Activated CD8-positive, alpha-beta T cell treated with anti-CD3 and anti-CD28 coated beads, Interleukin-2, amount 10 ng/mL, durations not matched to agents 7 days and 5 days (primary cell): ENCODE results near the gene CACNA2D3. TPM values are rescaled to one million over a fixed set of nuclear protein-coding genes. Genes with fewer than 3 reads are reported as not detected.

Experiments used
- ATAC-seq: fragments of 150-1000 bp; cut with Tn5 transposase; one replicate; pipeline ENCODE4 v1.10.0; 2021; ENCODE audit warnings: moderate library complexity
- CTCF ChIA-PET: fragments of 350-600 bp; sonication (Branson Sonifier 250); formaldehyde crosslinking; loops from one replicate; lab custom pipeline; 2021; ENCODE audit warnings: antibody characterized with exemption; lab: Charles Lee
- POLR2A ChIA-PET: fragments of 350-600 bp; sonication (Branson Sonifier 250); formaldehyde crosslinking; loops from one replicate; lab custom pipeline; 2021; ENCODE audit warnings: antibody characterized with exemption; lab: Charles Lee
- DNase-seq: peaks from one replicate; pipeline ENCODE4 v3.0.0-alpha.2; 2020
- H3K27ac Mint-ChIP-seq: one replicate; pipeline ENCODE4 v1.8.0; 2021; ENCODE audit warnings: mild to moderate bottlenecking, mixed read lengths
- H3K27me3 Mint-ChIP-seq: one replicate; pipeline ENCODE4 v1.8.0; 2021; ENCODE audit warnings: low read depth, mixed read lengths
- H3K36me3 Mint-ChIP-seq: one replicate; pipeline ENCODE4 v1.8.0; 2021; ENCODE audit warnings: low read depth, mixed read lengths
- H3K4me1 Mint-ChIP-seq: one replicate; pipeline ENCODE4 v1.8.0; 2021; ENCODE audit warnings: low read depth, mixed read lengths
- H3K4me3 Mint-ChIP-seq: one replicate; pipeline ENCODE4 v1.8.0; 2021; ENCODE audit warnings: mild to moderate bottlenecking, mixed read lengths
- H3K9me3 Mint-ChIP-seq: one replicate; pipeline ENCODE4 v1.8.0; 2022; ENCODE audit warnings: mixed read lengths; ENCODE audit not compliant: insufficient read depth
- total RNA-seq, 2 experiments: library from RNA; stranded (reverse); gene quantifications; one replicate each; pipeline ENCODE4 v1.2.3, GENCODE V29; 2021

The CACNA2D3 gene
- total RNA-seq, 2 experiments from 2014 or later: not detected

DNA sequence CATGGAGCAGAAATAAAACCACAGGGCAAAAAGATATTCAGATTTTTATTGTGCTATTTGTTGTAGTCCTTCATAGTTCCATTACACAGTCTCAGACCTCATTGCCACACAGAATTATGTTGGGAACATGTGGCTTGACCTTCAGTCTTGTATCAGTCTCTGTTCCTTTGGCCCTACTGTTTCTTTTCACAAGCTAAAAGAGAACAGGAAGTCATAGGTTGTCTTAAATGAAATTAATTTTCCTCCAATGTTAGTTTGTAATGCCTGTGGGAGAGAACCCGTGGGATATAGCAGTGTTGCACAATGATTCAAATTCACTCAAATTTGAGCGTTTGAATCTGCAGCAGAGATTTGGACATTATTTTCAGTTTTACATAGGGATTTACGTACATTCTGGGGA lies 445.6 kb downstream of the CACNA2D3 start:
- no peaks in the 10 kb centered on the region for H3K4me1 Mint-ChIP-seq
- H3K27me3 Mint-ChIP-seq: no peaks in the 10 kb centered on the region
- ATAC-seq: no peak
- no peak for DNase-seq
- no peak overlapping the region for H3K27ac Mint-ChIP-seq
- ChIA-PET POLR2A (no interaction called here), CTCF (no interaction called here)
- no peak overlapping the region for H3K4me3 Mint-ChIP-seq
- no peaks in the 10 kb centered on the region for H3K36me3 Mint-ChIP-seq
- H3K9me3 Mint-ChIP-seq: no peaks in the 10 kb centered on the region

DNA sequence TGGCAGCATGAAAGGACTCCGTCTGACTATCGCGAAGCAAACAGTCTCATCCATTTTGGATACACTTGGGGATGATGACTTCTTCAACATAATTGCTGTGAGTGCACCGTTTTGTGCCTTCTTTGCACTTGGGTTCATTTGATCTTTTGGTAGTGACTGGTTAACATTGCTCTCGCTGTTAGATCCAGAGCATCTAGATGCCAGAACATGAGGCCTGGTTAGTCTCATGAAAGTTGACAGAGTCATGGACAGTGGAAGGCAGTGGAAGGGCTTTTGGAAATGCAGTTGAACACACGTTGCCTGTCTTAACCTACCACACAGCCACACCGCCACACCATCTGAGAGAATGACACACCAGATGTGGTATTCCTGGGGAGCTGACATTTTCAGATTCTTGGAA lies 447.7 kb downstream of the CACNA2D3 start:
- no peak for ATAC-seq

DNA sequence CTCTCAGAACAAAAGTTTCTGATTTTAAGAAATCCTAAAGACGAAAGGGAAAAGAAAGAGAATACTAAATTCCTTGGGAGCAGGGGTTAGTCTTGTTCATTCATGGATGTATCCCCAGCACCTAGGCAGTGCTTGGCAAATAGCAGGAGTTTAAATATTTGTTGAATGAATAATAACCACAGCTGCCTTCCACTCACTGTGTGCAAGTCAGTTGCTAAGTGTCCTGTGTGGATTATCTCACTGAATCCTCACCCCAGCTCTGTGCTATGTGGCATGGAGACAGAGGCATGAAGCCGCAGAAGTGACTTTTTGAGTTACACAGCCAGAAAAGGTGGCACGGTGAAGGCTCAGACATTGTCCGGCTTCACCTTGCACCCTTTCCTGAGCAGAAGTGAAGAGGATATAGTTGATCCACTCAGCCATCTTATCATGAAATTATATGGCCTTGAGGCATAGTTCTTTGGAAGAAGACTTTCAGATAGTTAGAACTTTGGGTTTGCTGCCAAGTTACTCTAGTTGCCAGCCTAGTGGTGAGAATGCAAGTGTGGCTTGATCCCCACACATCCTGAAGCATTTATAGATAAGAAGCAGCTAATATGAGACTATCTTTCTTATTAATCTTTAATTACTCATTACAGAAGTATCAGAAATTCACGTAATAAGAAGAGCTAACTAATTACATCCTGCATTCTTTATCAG lies 450.0 kb downstream of the CACNA2D3 start:
- Mint-ChIP-seq H3K4me3 (no peak overlapping the region), H3K27ac (no peak overlapping the region)

More for the DNA sequence above, 447.7 kb downstream of the CACNA2D3 start:
- Mint-ChIP-seq H3K36me3 (no peaks in the 10 kb centered on the region), H3K4me3 (no peak overlapping the region), H3K9me3 (no peaks in the 10 kb centered on the region), H3K27ac (no peak overlapping the region), H3K27me3 (no peaks in the 10 kb centered on the region), H3K4me1 (no peaks in the 10 kb centered on the region)
- DNase-seq: no peak
- CTCF ChIA-PET: no interaction called here
- POLR2A ChIA-PET: no interaction called here

DNA sequence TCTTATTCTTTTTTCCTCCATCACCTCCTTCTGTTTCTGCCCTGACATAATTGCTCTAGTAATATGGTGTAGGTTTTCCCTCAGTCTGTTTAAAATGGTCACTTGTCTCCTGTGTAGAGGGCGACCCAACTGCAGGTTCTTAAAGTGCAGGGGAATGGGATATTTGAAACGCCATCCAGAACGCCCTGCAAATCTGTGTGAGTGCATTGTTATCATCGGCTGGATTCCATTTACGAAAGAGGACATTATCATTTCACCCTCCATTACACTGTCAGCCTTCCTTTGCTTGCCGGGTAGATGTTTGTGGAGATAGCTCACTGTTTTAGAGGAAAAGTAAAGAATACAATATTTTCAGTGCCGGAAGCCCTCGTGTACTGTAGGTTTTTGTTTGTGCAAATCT lies 451.5 kb downstream of the CACNA2D3 start:
- no peak overlapping the region for H3K27ac Mint-ChIP-seq
- H3K4me1 Mint-ChIP-seq: no peaks in the 10 kb centered on the region
- H3K9me3 Mint-ChIP-seq: no peaks in the 10 kb centered on the region
- ChIA-PET CTCF (no interaction called here), POLR2A (no interaction called here)
- no peaks in the 10 kb centered on the region for H3K36me3 Mint-ChIP-seq
- DNase-seq (no peak), ATAC-seq (no peak)
- H3K27me3 Mint-ChIP-seq: no peaks in the 10 kb centered on the region
- no peak overlapping the region for H3K4me3 Mint-ChIP-seq

More for the DNA sequence above, 450.0 kb downstream of the CACNA2D3 start:
- no peaks in the 10 kb centered on the region for H3K36me3 Mint-ChIP-seq
- DNase-seq (no peak), ATAC-seq (no peak)
- H3K27me3 Mint-ChIP-seq: no peaks in the 10 kb centered on the region
- ChIA-PET CTCF (no interaction called here), POLR2A (no interaction called here)
- H3K4me1 Mint-ChIP-seq: no peaks in the 10 kb centered on the region
- no peaks in the 10 kb centered on the region for H3K9me3 Mint-ChIP-seq

DNA sequence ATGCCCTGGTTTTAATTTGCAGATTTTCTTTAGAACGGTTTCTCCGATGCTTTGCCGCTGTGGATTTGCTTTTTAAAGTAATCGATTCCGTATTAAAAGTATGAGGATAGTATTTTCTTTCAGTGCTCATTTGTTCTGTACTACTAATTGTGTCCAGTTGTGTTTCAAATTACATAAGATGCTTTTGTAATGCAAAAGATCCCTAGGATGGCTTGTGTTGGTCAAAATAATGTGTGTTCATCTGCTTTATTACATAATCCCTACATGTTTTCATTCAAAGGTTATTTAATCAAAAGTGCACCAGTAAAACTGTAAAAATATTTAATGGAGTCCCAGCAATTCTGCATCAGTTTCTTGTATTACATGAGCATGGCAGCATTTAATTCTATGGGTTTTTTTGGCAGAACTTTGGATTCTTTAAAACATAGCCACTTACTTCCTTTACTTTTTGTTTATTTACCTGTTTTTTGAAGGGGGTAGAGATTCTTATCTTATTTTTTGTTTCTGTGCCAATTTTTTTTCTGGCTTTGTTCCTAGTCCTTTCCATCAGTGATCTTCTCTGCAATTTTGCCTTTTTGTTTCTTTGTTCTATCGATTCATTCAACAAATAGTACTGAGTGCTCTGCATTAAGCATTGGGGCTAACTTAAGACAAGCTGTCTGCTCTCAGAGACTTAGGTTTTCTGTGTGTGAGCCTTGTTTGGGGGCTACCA lies 452.7 kb downstream of the CACNA2D3 start:
- POLR2A ChIA-PET: no interaction called here
- Mint-ChIP-seq H3K9me3 (no peaks in the 10 kb centered on the region), H3K36me3 (no peaks in the 10 kb centered on the region), H3K27me3 (no peaks in the 10 kb centered on the region), H3K4me1 (no peaks in the 10 kb centered on the region), H3K4me3 (no peak overlapping the region), H3K27ac (no peak overlapping the region)
- ATAC-seq (no peak), DNase-seq (no peak)
- CTCF ChIA-PET: no interaction called here

DNA sequence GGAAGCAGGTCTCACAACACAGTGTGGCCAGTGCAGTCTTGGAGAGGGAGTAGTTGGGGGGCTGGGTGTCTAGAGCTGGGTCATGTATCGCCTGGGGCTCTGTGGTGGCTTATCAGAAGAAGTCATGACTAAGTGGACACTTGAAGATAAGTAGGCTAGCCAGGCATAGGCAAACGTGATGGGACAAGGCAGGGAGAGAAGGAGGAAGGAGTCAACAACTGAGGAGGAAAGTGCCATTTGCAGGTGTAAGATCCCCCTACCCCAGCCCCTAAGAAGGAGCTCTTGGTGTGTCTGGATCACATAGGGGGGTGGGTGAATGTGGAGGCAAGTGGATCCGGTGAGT lies 453.2 kb downstream of the CACNA2D3 start:
- CTCF ChIA-PET: no interaction called here
- POLR2A ChIA-PET: no interaction called here
- no peak for ATAC-seq

DNA sequence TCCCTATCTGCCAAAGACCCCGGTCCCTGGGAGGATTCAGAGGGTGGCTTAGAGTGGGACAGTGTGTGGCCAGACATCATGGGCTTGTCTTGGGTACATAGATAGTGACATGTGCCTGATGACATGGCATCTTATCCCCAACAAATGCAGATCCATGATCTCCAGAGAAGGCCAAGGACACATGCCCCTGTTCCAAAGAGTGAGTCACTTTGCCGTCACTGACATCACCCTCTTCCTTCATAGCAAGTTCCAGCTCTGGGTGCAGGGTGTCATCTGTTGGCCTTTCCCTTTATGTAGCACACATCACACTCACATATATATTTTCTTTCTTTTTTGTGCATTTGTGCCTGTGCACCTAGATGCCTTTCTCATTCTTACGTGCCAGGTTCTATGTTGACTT lies 455.0 kb downstream of the CACNA2D3 start:
- ATAC-seq: no peak
- Mint-ChIP-seq H3K9me3 (no peaks in the 10 kb centered on the region), H3K4me3 (no peak overlapping the region), H3K36me3 (no peaks in the 10 kb centered on the region), H3K27me3 (no peaks in the 10 kb centered on the region), H3K4me1 (no peaks in the 10 kb centered on the region), H3K27ac (no peak overlapping the region)
- no peak for DNase-seq
- POLR2A ChIA-PET: no interaction called here
- CTCF ChIA-PET: no interaction called here

More for the DNA sequence above, 453.2 kb downstream of the CACNA2D3 start:
- Mint-ChIP-seq H3K4me1 (no peaks in the 10 kb centered on the region), H3K9me3 (no peaks in the 10 kb centered on the region), H3K27ac (no peak overlapping the region), H3K4me3 (no peak overlapping the region), H3K27me3 (no peaks in the 10 kb centered on the region), H3K36me3 (no peaks in the 10 kb centered on the region)
- no peak for DNase-seq

DNA sequence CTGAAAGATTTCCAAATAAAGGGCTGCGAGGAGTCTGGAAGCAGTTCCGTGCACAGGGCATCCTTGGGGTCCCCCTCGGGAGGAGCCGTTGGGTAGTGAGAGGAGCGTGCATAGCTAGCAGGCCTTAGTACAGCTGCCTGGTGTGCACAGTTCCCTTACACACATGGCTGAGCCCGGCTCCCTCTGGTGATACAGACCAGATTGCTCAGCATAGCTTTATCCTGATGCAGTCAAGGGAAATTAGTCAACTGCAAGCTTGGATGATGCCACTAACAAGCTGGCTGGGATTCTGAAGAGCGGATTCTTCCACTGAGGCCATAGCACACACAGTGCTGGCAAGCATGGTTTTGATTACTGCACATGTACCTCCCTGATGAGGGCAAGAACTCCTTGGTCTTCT lies 456.1 kb downstream of the CACNA2D3 start:
- H3K27me3 Mint-ChIP-seq: no peaks in the 10 kb centered on the region
- H3K4me3 Mint-ChIP-seq: no peak overlapping the region
- DNase-seq (no peak), ATAC-seq (no peak)
- no peaks in the 10 kb centered on the region for H3K36me3 Mint-ChIP-seq
- POLR2A ChIA-PET: no interaction called here
- CTCF ChIA-PET: no interaction called here
- H3K4me1 Mint-ChIP-seq: no peaks in the 10 kb centered on the region
- no peaks in the 10 kb centered on the region for H3K9me3 Mint-ChIP-seq
- H3K27ac Mint-ChIP-seq: no peak overlapping the region

DNA sequence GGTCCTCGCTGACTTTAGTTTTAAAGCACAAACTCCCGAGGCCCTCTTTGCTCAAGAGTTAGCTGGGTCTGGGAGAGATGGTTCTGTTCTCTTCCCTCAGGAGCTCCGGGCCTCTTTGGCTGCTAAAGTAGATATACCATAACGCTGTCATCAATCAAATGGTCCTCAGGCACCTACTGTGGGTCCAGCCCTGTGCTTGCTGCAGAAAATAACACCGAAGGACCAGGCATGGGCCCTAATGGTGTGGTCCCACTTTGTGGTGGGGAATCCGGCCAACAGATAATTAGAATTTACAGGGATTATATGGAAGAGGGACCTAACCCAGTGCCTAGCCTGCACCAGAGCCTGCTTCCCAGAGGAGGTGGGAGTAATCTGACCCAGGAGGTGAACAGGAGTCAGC lies 458.1 kb downstream of the CACNA2D3 start:
- no peak for DNase-seq
- POLR2A ChIA-PET: no interaction called here
- no peak overlapping the region for H3K27ac Mint-ChIP-seq
- no peak overlapping the region for H3K4me3 Mint-ChIP-seq
- H3K27me3 Mint-ChIP-seq: no peaks in the 10 kb centered on the region
- CTCF ChIA-PET: no interaction called here
- H3K4me1 Mint-ChIP-seq: no peaks in the 10 kb centered on the region
- ATAC-seq: no peak
- no peaks in the 10 kb centered on the region for H3K9me3 Mint-ChIP-seq
- H3K36me3 Mint-ChIP-seq: no peaks in the 10 kb centered on the region

DNA sequence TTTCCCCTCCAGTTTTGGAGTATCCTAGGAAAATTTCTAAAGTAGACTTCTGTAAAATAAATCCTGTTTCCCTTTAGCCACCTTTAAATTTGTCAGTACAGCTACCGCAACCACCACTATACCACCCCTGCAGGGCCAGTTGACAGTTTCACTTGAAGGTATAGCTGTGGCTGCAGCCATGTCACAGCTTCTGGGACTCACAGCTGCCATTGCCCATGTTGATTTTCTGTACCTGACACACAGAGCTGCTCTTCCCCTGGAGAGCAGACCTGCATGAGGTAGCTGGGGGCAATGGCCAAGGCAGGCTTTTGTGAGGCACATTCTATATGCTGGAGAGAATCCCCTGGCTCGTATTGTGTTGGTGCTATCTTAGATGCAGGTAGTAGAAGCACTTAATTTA lies 460.1 kb downstream of the CACNA2D3 start:
- Mint-ChIP-seq H3K36me3 (no peaks in the 10 kb centered on the region), H3K4me3 (no peak overlapping the region), H3K27ac (no peak overlapping the region), H3K9me3 (no peaks in the 10 kb centered on the region), H3K27me3 (no peaks in the 10 kb centered on the region), H3K4me1 (no peaks in the 10 kb centered on the region)
- ChIA-PET CTCF (no interaction called here), POLR2A (no interaction called here)
- no peak for ATAC-seq
- DNase-seq: no peak

DNA sequence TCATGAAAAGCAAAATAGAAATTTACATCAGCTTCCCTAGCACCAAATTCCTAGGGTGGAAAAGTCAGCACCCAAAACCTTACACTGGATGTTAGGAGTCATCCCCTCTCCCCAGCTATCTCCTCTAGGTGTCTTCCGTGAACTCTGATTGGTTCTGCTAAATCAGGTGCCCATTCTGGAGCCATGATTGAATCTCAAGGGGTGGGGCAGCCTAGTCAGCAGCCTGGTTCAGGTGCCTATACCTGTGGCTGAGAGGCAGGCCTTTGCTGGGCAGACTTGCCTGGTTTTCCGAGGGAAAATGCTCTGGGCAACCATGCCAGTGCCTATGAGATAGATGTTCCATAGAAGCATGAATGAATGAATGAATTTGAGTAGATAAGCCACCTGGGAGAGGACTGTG lies 468.8 kb downstream of the CACNA2D3 start:
- no peaks in the 10 kb centered on the region for H3K4me1 Mint-ChIP-seq
- H3K27me3 Mint-ChIP-seq: no peaks in the 10 kb centered on the region
- ChIA-PET POLR2A (no interaction called here), CTCF (no interaction called here)
- ATAC-seq: no peak
- no peak overlapping the region for H3K4me3 Mint-ChIP-seq
- no peaks in the 10 kb centered on the region for H3K9me3 Mint-ChIP-seq
- H3K36me3 Mint-ChIP-seq: no peaks in the 10 kb centered on the region
- DNase-seq: no peak
- no peak overlapping the region for H3K27ac Mint-ChIP-seq

DNA sequence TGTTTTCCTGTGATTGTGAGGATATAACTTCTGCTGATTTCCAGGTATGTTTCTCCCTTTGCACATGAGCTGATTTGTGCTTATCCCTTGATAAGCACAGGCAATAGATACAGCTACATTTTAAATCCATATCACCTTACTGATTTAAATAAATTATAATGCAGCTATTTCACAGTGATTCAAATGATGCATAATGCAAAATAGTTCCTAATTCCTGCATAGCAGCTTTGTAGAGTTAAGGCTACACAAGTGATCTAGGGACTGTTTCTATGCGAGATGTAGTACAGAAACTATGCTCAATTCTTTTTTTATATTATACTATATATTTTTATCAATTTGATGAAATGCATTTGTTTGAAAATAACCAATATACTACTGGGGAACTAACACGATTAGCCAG lies 471.3 kb downstream of the CACNA2D3 start:
- Mint-ChIP-seq H3K4me1 (no peaks in the 10 kb centered on the region), H3K27me3 (no peaks in the 10 kb centered on the region), H3K9me3 (no peaks in the 10 kb centered on the region), H3K36me3 (no peaks in the 10 kb centered on the region), H3K27ac (no peak overlapping the region), H3K4me3 (no peak overlapping the region)
- ChIA-PET POLR2A (no interaction called here), CTCF (no interaction called here)
- DNase-seq: no peak
- ATAC-seq: no peak
